IPS-18a (cell line): Measurements from ENCODE around the gene GDNF.
"Not testable (repeated sequence)": the region's sequence is repeated elsewhere in the genome, so short reads cannot be mapped to it uniquely, and the experiment has no call there.

Source experiments
- H3K27ac ChIP-seq: one replicate; pipeline ENCODE4 v1.5.1; 2013; ENCODE audit warnings: low read length
- H3K27me3 ChIP-seq: one replicate; pipeline ENCODE4 v1.6.1; 2013; ENCODE audit warnings: mild to moderate bottlenecking, low read length; ENCODE audit not compliant: control insufficient read depth, insufficient read depth
- H3K36me3 ChIP-seq: one replicate; pipeline ENCODE4 v1.6.1; 2013; ENCODE audit warnings: low read depth, low read length; ENCODE audit not compliant: control insufficient read depth
- H3K4me1 ChIP-seq: one replicate; pipeline ENCODE4 v1.6.1; 2013; ENCODE audit warnings: low read depth, low read length; ENCODE audit not compliant: control insufficient read depth
- H3K4me3 ChIP-seq: one replicate; pipeline ENCODE4 v1.5.1; 2013; ENCODE audit warnings: low read length
- H3K9ac ChIP-seq: one replicate; pipeline ENCODE4 v1.6.1; 2013; ENCODE audit warnings: mild to moderate bottlenecking, low read length, moderate library complexity
- H3K9me3 ChIP-seq: one replicate; pipeline ENCODE4 v1.6.1; 2013; ENCODE audit warnings: low read depth, low read length; ENCODE audit not compliant: control insufficient read depth

Gene GDNF

GRCh38 chr5:37795292-37795691 is 44.5 kb downstream of the GDNF start:
- not testable (repeated sequence) for H3K4me3 ChIP-seq, H3K4me1 ChIP-seq, H3K9me3 ChIP-seq, H3K27ac ChIP-seq, H3K9ac ChIP-seq, H3K36me3 ChIP-seq, H3K27me3 ChIP-seq

- no peaks in the 10 kb centered on the region for H3K4me1 ChIP-seq
- no peaks in the 10 kb centered on the region for H3K27me3 ChIP-seq
- H3K27ac ChIP-seq: no peak overlapping the region
- H3K4me3 ChIP-seq: no peak overlapping the region
- H3K9ac ChIP-seq: no peak overlapping the region
- no peaks in the 10 kb centered on the region for H3K36me3 ChIP-seq
- H3K9me3 ChIP-seq: peaks cover 4% of the 10 kb centered on the region
These were observed 46.7 kb downstream of the GDNF start for GRCh38 chr5:37792975-37793631.

- Histone ChIP-seq H3K9ac (no peak overlapping the region), H3K36me3 (no peaks in the 10 kb centered on the region), H3K4me3 (no peak overlapping the region), H3K9me3 (peaks cover 4% of the 10 kb centered on the region), H3K4me1 (peaks cover 2% of the 10 kb centered on the region), H3K27me3 (no peaks in the 10 kb centered on the region), H3K27ac (no peak overlapping the region)
These were observed 48.5 kb downstream of the GDNF start for GRCh38 chr5:37791321-37791720.

GRCh38 chr5:37789991-37790390 is 49.9 kb downstream of the GDNF start:
- H3K27ac ChIP-seq: no peak overlapping the region
- H3K4me1 ChIP-seq: peaks cover 3% of the 10 kb centered on the region
- no peaks in the 10 kb centered on the region for H3K9me3 ChIP-seq
- no peak overlapping the region for H3K4me3 ChIP-seq
- no peaks in the 10 kb centered on the region for H3K36me3 ChIP-seq
- no peaks in the 10 kb centered on the region for H3K27me3 ChIP-seq
- no peak overlapping the region for H3K9ac ChIP-seq

- no peak overlapping the region for H3K9ac ChIP-seq
- H3K9me3 ChIP-seq: no peaks in the 10 kb centered on the region
- no peak overlapping the region for H3K27ac ChIP-seq
- H3K4me3 ChIP-seq: no peak overlapping the region
- H3K4me1 ChIP-seq: peaks cover 3% of the 10 kb centered on the region
- H3K36me3 ChIP-seq: no peaks in the 10 kb centered on the region
- H3K27me3 ChIP-seq: no peaks in the 10 kb centered on the region
These were observed 52.1 kb downstream of the GDNF start for GRCh38 chr5:37787742-37788141.

GRCh38 chr5:37786862-37787519 is 52.9 kb downstream of the GDNF start:
- Histone ChIP-seq H3K9me3 (no peaks in the 10 kb centered on the region), H3K4me3 (no peak overlapping the region), H3K27me3 (no peaks in the 10 kb centered on the region), H3K36me3 (no peaks in the 10 kb centered on the region), H3K4me1 (peaks cover 3% of the 10 kb centered on the region), H3K27ac (no peak overlapping the region), H3K9ac (no peak overlapping the region)

GRCh38 chr5:37786416-37786815 is 53.4 kb downstream of the GDNF start:
- Histone ChIP-seq H3K27me3 (no peaks in the 10 kb centered on the region), H3K4me3 (no peak overlapping the region), H3K9ac (no peak overlapping the region), H3K36me3 (no peaks in the 10 kb centered on the region), H3K27ac (no peak overlapping the region), H3K9me3 (no peaks in the 10 kb centered on the region), H3K4me1 (peaks cover 3% of the 10 kb centered on the region)

- H3K9ac ChIP-seq, H3K9me3 ChIP-seq, H3K4me3 ChIP-seq, H3K27ac ChIP-seq, H3K27me3 ChIP-seq, H3K4me1 ChIP-seq, H3K36me3 ChIP-seq: not testable (repeated sequence)
These were observed 58.4 kb downstream of the GDNF start for GRCh38 chr5:37781409-37781808.

- peaks cover 5% of the 10 kb centered on the region for H3K9me3 ChIP-seq
- no peaks in the 10 kb centered on the region for H3K36me3 ChIP-seq
- no peak overlapping the region for H3K9ac ChIP-seq
- H3K4me1 ChIP-seq: no peaks in the 10 kb centered on the region
- no peaks in the 10 kb centered on the region for H3K27me3 ChIP-seq
- H3K27ac ChIP-seq: no peak overlapping the region
- no peak overlapping the region for H3K4me3 ChIP-seq
These were observed 62.3 kb downstream of the GDNF start for GRCh38 chr5:37777432-37778130.

GRCh38 chr5:37776826-37777225 is 63.0 kb downstream of the GDNF start:
- H3K27me3 ChIP-seq: no peaks in the 10 kb centered on the region
- no peak overlapping the region for H3K9ac ChIP-seq
- H3K9me3 ChIP-seq: peaks cover 5% of the 10 kb centered on the region
- H3K4me3 ChIP-seq: no peak overlapping the region
- no peaks in the 10 kb centered on the region for H3K4me1 ChIP-seq
- H3K36me3 ChIP-seq: no peaks in the 10 kb centered on the region
- H3K27ac ChIP-seq: no peak overlapping the region

GRCh38 chr5:37774912-37775483 is 64.8 kb downstream of the GDNF start:
- Histone ChIP-seq H3K27me3 (no peaks in the 10 kb centered on the region), H3K27ac (no peak overlapping the region), H3K9ac (no peak overlapping the region), H3K4me1 (no peaks in the 10 kb centered on the region), H3K36me3 (no peaks in the 10 kb centered on the region), H3K4me3 (no peak overlapping the region), H3K9me3 (peaks cover 5% of the 10 kb centered on the region)
